Choroid plexus epithelial cell (primary cell): ENCODE data around the gene CASP2.
"Not testable (repeated sequence)": the region's sequence is repeated elsewhere in the genome, so short reads cannot be mapped to it uniquely, and the experiment has no call there.

Source experiments
- DNase-seq: peaks from one replicate; pipeline ENCODE4 v3.0.0-alpha.2; 2010; ENCODE audit warnings: low read depth
- H3K4me3 ChIP-seq: 2 replicates; pipeline ENCODE4 v1.5.1; 2011; ENCODE audit warnings: low read depth, mild to moderate bottlenecking, control low read depth, low read length, moderate library complexity
- CTCF ChIP-seq: conservative IDR thresholded peaks from 2 replicates; pipeline ENCODE4 v1.5.1; 2011; ENCODE audit warnings: low read depth, mild to moderate bottlenecking, control low read depth, inconsistent platforms, low read length, moderate library complexity

The CASP2 gene

GRCh38 chr7:143289421-143289820, 1.3 kb downstream of the CASP2 start:
- TF ChIP-seq CTCF: no peak
- peak overlapping the region; percentile 94 for H3K4me3 ChIP-seq
- DNase-seq: peak; percentile 6

- not testable (repeated sequence) for DNase-seq, H3K4me3 ChIP-seq
These were observed 1.7 kb downstream of the CASP2 start for GRCh38 chr7:143289888-143290287.

GRCh38 chr7:143290293-143290692, 2.1 kb downstream of the CASP2 start:
- H3K4me3 ChIP-seq: no peak overlapping the region
- DNase-seq: no peak
- TF ChIP-seq CTCF: no peak

GRCh38 chr7:143292876-143293275, 4.7 kb downstream of the CASP2 start:
- H3K4me3 ChIP-seq: no peak overlapping the region
- DNase-seq: no peak
- no peak for TF ChIP-seq CTCF

GRCh38 chr7:143295870-143296269, 7.7 kb downstream of the CASP2 start:
- no peak overlapping the region for H3K4me3 ChIP-seq
- no peak for TF ChIP-seq CTCF
- DNase-seq: peak; percentile 72

- TF ChIP-seq CTCF: no peak
- no peak for DNase-seq
- no peak overlapping the region for H3K4me3 ChIP-seq
These were observed 8.5 kb downstream of the CASP2 start for GRCh38 chr7:143296686-143297085.

GRCh38 chr7:143299346-143299745, 11.2 kb downstream of the CASP2 start:
- H3K4me3 ChIP-seq: no peak overlapping the region
- no peak for DNase-seq

More at GRCh38 chr7:143299346-143299745, 11.2 kb downstream of the CASP2 start:
- no peak for TF ChIP-seq CTCF
